ENCODE data around the gene DUSP28. TPM values are rescaled to one million over a fixed set of nuclear protein-coding genes. Genes with fewer than 3 reads are reported as not detected.

DUSP28 gene
- total and polyA plus RNA-seq, 9 donors = 2.7 to 9.9 (median 4.3) TPM

DNA sequence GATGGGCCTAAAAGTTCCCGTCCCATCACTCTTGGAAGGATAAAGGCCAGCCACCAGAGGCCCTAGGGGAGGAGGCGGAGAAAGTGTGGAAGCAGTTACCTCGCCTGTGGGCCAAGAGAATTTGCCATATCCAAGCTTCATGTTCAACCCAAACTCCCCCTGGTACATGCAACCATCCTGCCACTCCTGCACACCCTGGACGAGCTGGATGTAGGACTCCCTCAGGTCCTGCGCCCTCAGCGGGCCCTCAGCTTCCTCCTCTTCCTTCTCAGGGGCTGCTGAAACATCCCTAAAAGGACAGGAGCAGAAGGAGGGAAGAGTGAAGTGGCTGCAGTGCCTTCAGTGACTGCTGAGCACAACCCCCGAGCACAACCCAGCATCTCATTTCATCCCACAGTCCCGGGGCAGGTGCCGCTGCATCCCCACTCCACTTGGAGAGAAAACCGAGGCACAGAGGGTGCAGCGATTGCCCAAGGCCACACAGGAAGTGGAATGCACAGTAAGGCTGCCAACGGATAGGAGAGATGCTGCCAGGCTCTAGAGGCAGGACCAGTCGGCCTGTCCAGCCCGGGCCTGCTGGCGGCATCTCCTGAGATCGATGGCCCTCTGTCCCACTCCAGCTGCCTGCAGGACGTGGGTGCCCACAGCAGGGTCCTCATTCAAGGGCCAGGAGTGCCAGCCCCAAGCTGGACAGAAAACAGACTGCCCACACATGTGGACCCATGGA lies 5.2 kb upstream of the DUSP28 start:
- intact Hi-C loops (cut with DNase I) = no loop called here
- Histone ChIP-seq H3K27me3 (no peaks in the 10 kb centered on the region), H3K9me3 (no peaks in the 10 kb centered on the region), H3K27ac (no peak overlapping the region), H3K4me1 (ENCODE audit: insufficient read depth) (peaks cover 23% of the 10 kb centered on the region), H3K36me3 (no peaks in the 10 kb centered on the region), H3K4me3 (no peak overlapping the region)
- 91 to 96% (median 93%) methylated on average over 16 to 17 of the region's 17 CpGs for WGBS, 3 donors
- DNase-seq = no peak
- TF ChIP-seq, protein P1, sequence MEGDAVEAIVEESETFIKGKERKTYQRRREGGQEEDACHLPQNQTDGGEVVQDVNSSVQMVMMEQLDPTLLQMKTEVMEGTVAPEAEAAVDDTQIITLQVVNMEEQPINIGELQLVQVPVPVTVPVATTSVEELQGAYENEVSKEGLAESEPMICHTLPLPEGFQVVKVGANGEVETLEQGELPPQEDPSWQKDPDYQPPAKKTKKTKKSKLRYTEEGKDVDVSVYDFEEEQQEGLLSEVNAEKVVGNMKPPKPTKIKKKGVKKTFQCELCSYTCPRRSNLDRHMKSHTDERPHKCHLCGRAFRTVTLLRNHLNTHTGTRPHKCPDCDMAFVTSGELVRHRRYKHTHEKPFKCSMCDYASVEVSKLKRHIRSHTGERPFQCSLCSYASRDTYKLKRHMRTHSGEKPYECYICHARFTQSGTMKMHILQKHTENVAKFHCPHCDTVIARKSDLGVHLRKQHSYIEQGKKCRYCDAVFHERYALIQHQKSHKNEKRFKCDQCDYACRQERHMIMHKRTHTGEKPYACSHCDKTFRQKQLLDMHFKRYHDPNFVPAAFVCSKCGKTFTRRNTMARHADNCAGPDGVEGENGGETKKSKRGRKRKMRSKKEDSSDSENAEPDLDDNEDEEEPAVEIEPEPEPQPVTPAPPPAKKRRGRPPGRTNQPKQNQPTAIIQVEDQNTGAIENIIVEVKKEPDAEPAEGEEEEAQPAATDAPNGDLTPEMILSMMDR (IDR thresholded peaks at IDR 0.05) = no peak
- TF ChIP-seq POLR2A (IDR thresholded peaks at IDR 0.05) (no peak), EP300 (IDR thresholded peaks at IDR 0.05) (no peak)

DNA sequence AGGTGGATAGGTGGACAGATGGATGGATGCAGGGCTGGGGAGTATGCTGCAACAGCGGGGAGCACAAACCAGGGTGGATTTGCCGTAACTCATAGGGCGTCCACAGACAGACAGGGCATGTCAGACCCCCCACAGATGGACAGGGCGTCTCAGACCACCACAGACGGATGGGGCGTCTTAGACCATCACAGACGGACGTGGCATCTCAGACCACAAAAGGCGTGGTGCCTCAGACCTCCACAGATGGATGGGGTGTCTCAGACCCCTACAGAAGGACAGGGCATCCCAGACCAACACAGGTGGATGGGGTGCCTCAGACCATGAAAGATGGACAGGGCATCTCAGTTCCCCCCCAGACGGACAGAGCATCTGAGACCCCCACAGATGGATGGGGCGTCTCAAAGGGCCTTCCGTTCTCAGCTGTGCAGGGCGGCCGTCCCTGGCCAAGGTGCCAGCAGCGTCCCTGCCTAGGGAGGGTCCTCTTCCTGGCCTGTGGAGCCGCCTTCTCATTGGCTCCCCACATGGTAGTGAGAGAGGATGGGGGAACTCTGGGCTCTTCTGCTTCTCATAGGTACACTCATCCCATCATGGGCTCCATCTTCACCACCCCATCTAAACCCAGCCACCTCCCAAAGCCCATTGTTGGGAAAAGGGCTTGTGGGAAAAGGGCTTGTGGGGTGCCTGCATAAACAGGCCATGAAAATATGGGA lies 4.5 kb upstream of the DUSP28 start:
- intact Hi-C loops (cut with DNase I) = no loop called here

DNA sequence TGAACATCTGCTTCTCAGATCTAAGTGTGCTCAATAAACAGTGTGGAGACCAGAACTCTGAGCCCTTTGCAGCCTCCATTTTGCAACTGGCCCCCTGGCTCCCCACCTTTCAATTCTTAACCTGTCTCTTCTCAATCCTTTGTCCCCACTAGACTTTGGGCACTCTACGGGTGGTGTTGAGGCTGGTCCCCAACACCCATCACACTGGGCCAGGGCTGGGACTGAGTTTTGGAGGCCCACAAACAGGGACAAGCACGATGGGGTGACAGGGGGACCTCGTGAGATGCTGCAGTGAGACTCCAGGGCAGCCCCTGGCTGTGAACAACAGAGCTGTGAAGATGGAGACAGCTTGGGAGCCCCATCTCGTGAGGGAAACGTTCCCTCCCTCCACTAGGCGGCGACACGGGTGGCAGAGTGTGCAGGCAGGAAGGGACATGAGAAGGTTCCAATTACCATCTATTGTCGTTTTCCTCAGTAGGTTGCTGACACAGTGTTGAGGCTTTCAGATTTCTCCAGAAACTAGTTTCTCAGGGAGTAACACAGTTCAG lies 3.5 kb upstream of the DUSP28 start:
- Histone ChIP-seq H3K9me3 (no peaks in the 10 kb centered on the region), H3K36me3 (no peaks in the 10 kb centered on the region), H3K27me3 (no peaks in the 10 kb centered on the region), H3K4me3 (no peak overlapping the region), H3K4me1 (ENCODE audit: insufficient read depth) (peaks cover 25% of the 10 kb centered on the region), H3K27ac (no peak overlapping the region)
- no peak for TF ChIP-seq POLR2A (IDR thresholded peaks at IDR 0.05)
- TF ChIP-seq, protein P1 (IDR thresholded peaks at IDR 0.05) = no peak
- TF ChIP-seq EP300 (IDR thresholded peaks at IDR 0.05) = no peak
- 58 to 61% (median 61%) methylated on average over 9 of the region's 9 CpGs for WGBS, 3 donors
- peak in 4 of 5 donors; percentile 27 to 44 (median 37) for DNase-seq
- intact Hi-C loops (cut with DNase I) = no loop called here

More for the DNA sequence above, 4.5 kb upstream of the DUSP28 start:
- DNase-seq = peak in 2 of 5 donors; percentile 17 to 27
- no peak overlapping the region for H3K27ac ChIP-seq
- H3K4me1 ChIP-seq (ENCODE audit: insufficient read depth) = peaks cover 23% of the 10 kb centered on the region
- H3K4me3 ChIP-seq = no peak overlapping the region
- 93 to 95% (median 95%) methylated on average over 16 of the region's 16 CpGs for WGBS, 3 donors
- H3K36me3 ChIP-seq = no peaks in the 10 kb centered on the region
- TF ChIP-seq EP300 (IDR thresholded peaks at IDR 0.05) = no peak
- TF ChIP-seq POLR2A (IDR thresholded peaks at IDR 0.05) = no peak
- TF ChIP-seq, protein P1 (IDR thresholded peaks at IDR 0.05) = no peak
- no peaks in the 10 kb centered on the region for H3K27me3 ChIP-seq
- H3K9me3 ChIP-seq = no peaks in the 10 kb centered on the region

DNA sequence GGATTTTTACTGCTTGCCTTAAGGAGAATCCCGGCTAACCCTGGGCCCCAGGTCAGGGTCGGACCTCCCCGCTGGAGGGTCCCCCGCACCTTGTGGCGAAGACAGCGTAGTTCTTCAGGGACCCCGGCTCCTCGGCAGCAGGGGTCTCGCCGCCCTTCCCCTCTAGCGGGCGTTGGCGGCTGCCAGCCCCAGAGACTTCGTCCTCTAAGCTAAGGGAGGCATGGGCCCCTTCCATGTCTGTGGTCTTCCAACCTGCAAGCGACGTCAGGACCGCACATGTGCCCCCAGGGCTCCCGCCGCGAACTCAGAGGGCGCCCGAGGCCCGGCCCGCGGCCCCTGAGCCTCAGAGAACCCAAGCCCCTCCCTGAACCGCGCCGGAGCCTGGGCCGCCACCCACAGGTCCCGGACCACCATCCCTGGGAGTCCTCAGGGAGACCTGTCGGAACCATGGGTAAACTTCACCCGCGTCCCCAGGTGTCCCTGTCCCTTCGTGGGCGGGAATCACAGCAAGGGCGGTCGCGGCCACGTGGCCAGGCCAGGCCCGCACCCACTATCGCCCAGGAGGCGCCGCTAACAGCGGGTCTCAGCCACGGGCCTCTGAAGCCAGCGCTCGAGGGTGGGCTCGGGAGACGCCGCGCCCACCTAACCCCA lies 2.9 kb upstream of the DUSP28 start:
- no peak for TF ChIP-seq EP300 (IDR thresholded peaks at IDR 0.05)
- 11 to 16% (median 15%) methylated on average over 25 to 51 of the region's 51 CpGs for WGBS, 3 donors
- peak in 3 of 5 donors; percentile 24 to 48 (median 39) for DNase-seq

More for the DNA sequence above, 2.9 kb upstream of the DUSP28 start:
- Histone ChIP-seq H3K4me1 (ENCODE audit: insufficient read depth) (peaks cover 25% of the 10 kb centered on the region), H3K27me3 (no peaks in the 10 kb centered on the region), H3K27ac (no peak overlapping the region), H3K9me3 (no peaks in the 10 kb centered on the region), H3K4me3 (peak overlapping the region; percentile 39), H3K36me3 (no peaks in the 10 kb centered on the region)
- intact Hi-C loops (cut with DNase I) = no loop called here

Measured in ovary (tissue), 9 donors.